ENCODE measurements around the gene ZNF575. TPM values are rescaled to one million over a fixed set of nuclear protein-coding genes. Genes with fewer than 3 reads are reported as not detected.

Gene ZNF575
- total RNA-seq, 5 donors from 2014 or later (not counting 1 experiment from before 2014, with no cell fraction given), result 3.4 to 12.7 (median 6.2) TPM

Other genes with a start within 250 kb of the ZNF575 start
- gene CD177, start 179.5 kb upstream of the ZNF575 start, total RNA-seq, result not detected
- gene TEX101, start 118.3 kb upstream of the ZNF575 start, total RNA-seq, result not detected
- gene LYPD3, start 67.6 kb upstream of the ZNF575 start, total RNA-seq, result 10 to 100 TPM in 2 of 5 donors, 1 to 10 TPM in 3; 2.8 to 24.0 (median 4.6) TPM
- gene PHLDB3, start 28.4 kb upstream of the ZNF575 start, total RNA-seq, result 10 to 100 TPM; 39.4 to 61.0 (median 53.9) TPM
- gene ETHE1, start 6.0 kb upstream of the ZNF575 start, total RNA-seq, result 10 to 100 TPM; 19.1 to 39.4 (median 34.7) TPM
- 10 to 100 TPM; 31.7 to 37.8 (median 35.4) TPM for gene XRCC1, start 42.3 kb downstream of the ZNF575 start, total RNA-seq
- gene PINLYP, start 42.6 kb downstream of the ZNF575 start, total RNA-seq, result 1 to 10 TPM in 3 of 5 donors, under 1 TPM in 2; 0.28 to 2.5 (median 1.5) TPM
- 10 to 100 TPM; 17.5 to 30.2 (median 19.9) TPM for gene IRGQ, start 62.9 kb downstream of the ZNF575 start, total RNA-seq
- gene ZNF576, start 63.4 kb downstream of the ZNF575 start, total RNA-seq, result 10 to 100 TPM in 3 of 5 donors, 1 to 10 TPM in 2; 5.4 to 19.6 (median 16.9) TPM
- gene SRRM5, start 78.9 kb downstream of the ZNF575 start, total RNA-seq, result 1 to 10 TPM in 4 of 5 donors, under 1 TPM in 1; 0.55 to 1.6 (median 1.2) TPM
- 10 to 100 TPM; 28.9 to 35.2 (median 34.5) TPM for gene ZNF428, start 86.4 kb downstream of the ZNF575 start, total RNA-seq
- under 1 TPM; 0.16 to 0.61 (median 0.45) TPM for gene CADM4, start 106.7 kb downstream of the ZNF575 start, total RNA-seq
- gene PLAUR, start 137.0 kb downstream of the ZNF575 start, total RNA-seq, result 1 to 10 TPM; 3.0 to 7.7 (median 4.2) TPM
- not detected for gene IRGC, start 182.9 kb downstream of the ZNF575 start, total RNA-seq
- gene SMG9, start 221.8 kb downstream of the ZNF575 start, total RNA-seq, result 10 to 100 TPM; 50.3 to 64.3 (median 56.8) TPM
- 10 to 100 TPM; 21.9 to 90.1 (median 37.6) TPM for gene KCNN4, start 247.8 kb downstream of the ZNF575 start, total RNA-seq